BLaER1 treated with 17β-estradiol and CSF1 and Interleukin-3, amounts not matched to agents 10 nM and 100 nM (cell line): Measurements from ENCODE around the gene SCN8A.

Experiments
- H3K27ac ChIP-seq, 11 experiments: shearing (Covaris generic); formaldehyde crosslinking; 2 replicates each; pipeline ENCODE4 v1.8.1; 2022
- H3K27me3 ChIP-seq, 11 experiments: shearing (Covaris generic); formaldehyde crosslinking; 2 replicates each; pipeline ENCODE4 v1.8.1; 2022
- H3K36me3 ChIP-seq, 11 experiments: shearing (Covaris generic); formaldehyde crosslinking; 2 replicates each; pipeline ENCODE4 v1.8.1; 2022
- H3K4me1 ChIP-seq, 10 experiments: shearing (Covaris generic); formaldehyde crosslinking; 2 replicates each; pipeline ENCODE4 v1.8.1; 2022
- H3K4me2 ChIP-seq, 11 experiments: shearing (Covaris generic); formaldehyde crosslinking; 2 replicates each; pipeline ENCODE4 v1.8.1; 2022
- H3K4me3 ChIP-seq, 10 experiments: shearing (Covaris generic); formaldehyde crosslinking; 2 replicates each; pipeline ENCODE4 v1.8.1; 2022
- H3K9ac ChIP-seq, 11 experiments: shearing (Covaris generic); formaldehyde crosslinking; 2 replicates each; pipeline ENCODE4 v1.8.1; 2022
- H3K9me3 ChIP-seq, 11 experiments: shearing (Covaris generic); formaldehyde crosslinking; replicated peaks in 1 of 11; 2 replicates each; pipeline ENCODE4 v1.8.1; 2022
- H4K20me1 ChIP-seq, 11 experiments: shearing (Covaris generic); formaldehyde crosslinking; 2 replicates each; pipeline ENCODE4 v1.8.1; 2022
- Cebpa-rat ChIP-seq, 11 experiments: shearing (Covaris generic); IDR thresholded peaks; 2 replicates each; pipeline ENCODE4 v1.8.1; 2022

SCN8A gene

DNA sequence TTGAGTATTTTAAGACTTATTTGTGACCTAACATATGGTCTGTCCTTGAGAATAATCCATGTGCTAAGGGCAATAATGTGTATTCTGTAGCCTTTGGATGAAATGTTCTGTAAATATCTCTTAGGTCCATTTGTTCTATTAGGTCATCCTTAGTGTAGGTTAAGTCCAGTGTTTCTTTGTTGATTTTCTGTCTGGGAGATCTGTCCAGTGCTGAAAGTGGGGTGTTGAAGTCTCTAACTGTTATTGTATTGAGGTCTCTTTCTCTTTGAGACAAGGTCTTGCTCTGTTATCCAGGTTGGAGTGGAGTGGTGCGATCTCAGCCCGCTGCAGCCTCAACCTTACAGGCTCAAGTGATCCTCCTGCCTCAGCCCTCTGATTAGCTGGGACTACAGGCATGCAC is 149.5 kb downstream of the SCN8A start:
- Histone ChIP-seq H3K9ac (no peak overlapping the region), H4K20me1 (no peaks in the 10 kb centered on the region), H3K36me3 (peaks cover 0 to 3% (median 0%) of the 10 kb centered on the region in 11 experiments; a peak in 1 of 22 replicates), H3K4me3 (no peak overlapping the region), H3K9me3 (peaks cover 27 to 48% (median 33%) of the 10 kb centered on the region in 11 experiments), H3K27ac (no peak overlapping the region), H3K4me2 (no peak overlapping the region), H3K27me3 (no peaks in the 10 kb centered on the region), H3K4me1 (peaks cover 0 to 8% (median 6%) of the 10 kb centered on the region in 10 experiments; a peak in 5 of 20 replicates)
- no peak for TF ChIP-seq Cebpa-rat (IDR thresholded peaks at IDR 0.05)

DNA sequence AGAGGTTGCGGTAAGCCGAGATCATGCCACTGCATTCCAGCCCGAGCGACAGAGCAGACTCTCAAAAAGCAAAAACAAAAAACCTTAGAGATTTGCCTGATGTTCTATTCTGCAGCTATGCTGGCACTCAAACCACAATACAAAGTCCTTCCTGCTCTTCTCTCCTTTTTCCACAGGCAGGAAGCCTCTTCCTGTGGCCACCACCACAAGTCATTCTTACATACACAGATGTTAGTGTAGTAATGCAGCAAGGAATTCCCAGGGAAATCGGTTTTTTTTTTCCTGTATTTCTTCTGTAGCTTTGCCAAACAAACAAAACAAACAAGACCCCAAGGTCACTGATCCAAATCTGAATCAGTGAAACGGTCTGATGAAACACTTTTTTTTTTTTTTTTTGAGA is 153.2 kb downstream of the SCN8A start:
- H4K20me1 ChIP-seq, result no peaks in the 10 kb centered on the region
- peaks cover 26 to 41% (median 32%) of the 10 kb centered on the region in 11 experiments for H3K9me3 ChIP-seq
- peak overlapping the region in 6 of 11 experiments; percentile 1 to 51 (median 20); a peak in 8 of 22 replicates for H3K4me2 ChIP-seq
- no peak for TF ChIP-seq Cebpa-rat (IDR thresholded peaks at IDR 0.05)
- H3K4me1 ChIP-seq, result peaks cover 0 to 8% (median 6%) of the 10 kb centered on the region in 10 experiments; a peak in 5 of 20 replicates
- no peaks in the 10 kb centered on the region for H3K27me3 ChIP-seq
- no peak overlapping the region for H3K27ac ChIP-seq
- H3K9ac ChIP-seq, result no peak overlapping the region
- H3K36me3 ChIP-seq, result peaks cover 0 to 3% (median 0%) of the 10 kb centered on the region in 11 experiments; a peak in 1 of 22 replicates
- H3K4me3 ChIP-seq, result no peak overlapping the region

DNA sequence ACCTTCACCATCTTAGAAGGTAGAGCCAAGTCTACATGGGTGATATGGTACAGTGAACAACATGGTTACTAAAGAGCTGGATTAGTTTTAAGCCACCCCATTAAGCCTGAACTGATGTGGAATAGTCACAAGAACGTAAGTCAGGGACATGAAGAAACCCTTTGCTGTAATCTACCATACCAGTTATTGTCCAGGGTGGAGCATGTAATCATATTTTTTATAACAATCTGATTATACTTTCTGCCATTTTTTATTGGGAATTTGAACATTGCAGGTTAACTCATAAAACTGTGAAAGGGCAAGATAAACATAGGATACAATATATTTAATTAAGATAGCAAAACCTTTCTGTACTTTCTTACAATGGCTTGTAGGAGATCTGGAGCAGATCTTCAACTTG is 153.9 kb downstream of the SCN8A start:
- Histone ChIP-seq H3K4me1 (peaks cover 0 to 8% (median 6%) of the 10 kb centered on the region in 10 experiments; a peak in 5 of 20 replicates), H3K9ac (no peak overlapping the region), H3K27me3 (no peaks in the 10 kb centered on the region), H4K20me1 (no peaks in the 10 kb centered on the region), H3K9me3 (peaks cover 20 to 33% (median 25%) of the 10 kb centered on the region in 11 experiments), H3K4me3 (no peak overlapping the region), H3K36me3 (peaks cover 0 to 3% (median 0%) of the 10 kb centered on the region in 11 experiments; a peak in 1 of 22 replicates), H3K27ac (no peak overlapping the region), H3K4me2 (no peak overlapping the region)
- no peak for TF ChIP-seq Cebpa-rat (IDR thresholded peaks at IDR 0.05)

DNA sequence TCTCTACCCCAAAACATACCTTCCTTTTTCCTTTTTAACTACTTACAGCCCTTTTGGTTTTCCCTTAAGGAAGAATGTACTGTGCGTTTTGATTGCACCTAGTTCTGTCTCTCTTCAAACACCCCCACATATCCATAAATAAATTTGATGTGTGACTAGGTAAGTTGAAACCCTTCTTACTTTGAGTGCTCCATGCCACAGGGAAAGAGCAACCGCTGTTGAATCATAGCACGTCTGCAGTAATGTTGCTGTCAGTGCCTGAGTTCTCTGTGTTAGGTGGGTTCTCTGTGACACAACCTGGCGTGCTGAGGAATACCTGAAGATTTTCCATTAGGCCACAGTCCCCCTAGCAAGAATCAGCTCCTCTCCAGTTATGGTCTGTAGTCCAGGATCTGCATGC is 155.4 kb downstream of the SCN8A start:
- no peaks in the 10 kb centered on the region for H3K27me3 ChIP-seq
- H4K20me1 ChIP-seq, result no peaks in the 10 kb centered on the region
- H3K4me1 ChIP-seq, result peaks cover 0 to 8% (median 7%) of the 10 kb centered on the region in 10 experiments; a peak in 8 of 20 replicates
- H3K4me3 ChIP-seq, result no peak overlapping the region
- H3K9ac ChIP-seq, result no peak overlapping the region
- H3K4me2 ChIP-seq, result no peak overlapping the region
- no peaks in the 10 kb centered on the region for H3K36me3 ChIP-seq
- TF ChIP-seq Cebpa-rat (IDR thresholded peaks at IDR 0.05), result no peak
- H3K27ac ChIP-seq, result no peak overlapping the region
- H3K9me3 ChIP-seq, result peaks cover 10 to 19% (median 11%) of the 10 kb centered on the region in 11 experiments

DNA sequence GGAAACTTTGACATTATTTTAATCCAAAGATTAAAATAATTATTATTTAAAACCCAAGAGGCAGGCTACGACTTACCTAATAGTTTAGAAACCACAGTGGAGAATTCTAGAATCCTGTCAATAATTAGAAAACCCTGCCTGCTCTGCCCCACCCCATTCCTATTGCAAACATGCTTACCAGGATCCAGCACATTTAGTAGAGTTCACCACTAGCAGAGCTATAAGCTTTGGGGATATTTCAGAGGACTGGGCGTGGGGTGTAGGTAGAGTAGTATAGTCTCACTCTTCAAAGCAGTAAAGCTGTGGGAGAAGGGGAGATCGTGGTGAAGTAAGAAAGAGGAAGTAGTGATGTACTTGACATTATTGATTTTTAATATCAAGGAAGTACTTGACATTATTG is 157.2 kb downstream of the SCN8A start:
- no peaks in the 10 kb centered on the region for H3K27me3 ChIP-seq
- H3K4me3 ChIP-seq, result no peak overlapping the region
- H3K4me2 ChIP-seq, result no peak overlapping the region
- H3K36me3 ChIP-seq, result no peaks in the 10 kb centered on the region
- H3K9ac ChIP-seq, result no peak overlapping the region
- H4K20me1 ChIP-seq, result no peaks in the 10 kb centered on the region
- H3K4me1 ChIP-seq, result peaks cover 0 to 20% (median 7%) of the 10 kb centered on the region in 10 experiments; a peak in 8 of 20 replicates
- TF ChIP-seq Cebpa-rat (IDR thresholded peaks at IDR 0.05), result no peak
- no peak overlapping the region for H3K27ac ChIP-seq
- H3K9me3 ChIP-seq, result peaks cover 0 to 4% (median 0%) of the 10 kb centered on the region in 11 experiments; a peak in 2 of 22 replicates

DNA sequence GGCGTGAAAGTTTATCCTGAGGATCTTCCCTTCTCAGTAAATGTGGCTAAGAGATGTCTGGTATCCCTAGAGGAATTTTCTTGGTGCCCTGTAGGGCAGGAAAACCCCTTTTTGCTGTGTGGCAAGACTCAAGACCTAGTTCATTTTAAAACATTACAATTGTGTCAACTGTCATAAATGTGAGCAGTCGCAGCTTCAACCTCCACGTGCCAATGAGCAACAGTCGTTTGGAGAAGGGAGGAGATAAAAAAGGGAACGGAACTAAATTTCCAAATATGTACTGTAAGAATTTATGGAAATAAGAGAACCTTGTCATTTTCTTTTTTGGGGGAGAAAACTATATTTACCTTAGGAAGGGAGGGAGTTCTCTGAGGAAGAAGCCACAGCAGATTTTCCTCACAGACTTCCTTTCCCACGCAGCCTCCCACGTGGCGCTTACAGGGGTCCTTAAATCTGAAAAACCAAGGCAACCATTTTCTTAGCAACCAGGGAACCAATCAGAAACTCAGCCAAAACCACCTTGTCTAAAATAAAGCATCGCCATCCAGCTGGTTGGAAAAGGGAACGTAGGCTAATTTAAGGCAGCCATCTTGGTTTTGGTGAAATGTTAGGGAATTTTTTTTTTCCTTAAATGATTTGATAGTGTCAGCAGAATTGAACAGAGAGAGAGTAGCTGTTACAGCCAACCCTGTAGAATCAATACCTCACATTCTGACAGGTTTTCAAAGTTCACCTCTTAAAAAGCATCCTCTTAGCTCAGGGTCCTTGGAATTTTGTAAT is 158.4 kb downstream of the SCN8A start:
- H3K4me2 ChIP-seq, result no peak overlapping the region
- H3K4me3 ChIP-seq, result no peak overlapping the region
- no peak for TF ChIP-seq Cebpa-rat (IDR thresholded peaks at IDR 0.05)
- no peaks in the 10 kb centered on the region for H4K20me1 ChIP-seq
- no peak overlapping the region for H3K9ac ChIP-seq
- no peak overlapping the region for H3K27ac ChIP-seq
- peaks cover 0 to 21% (median under 1%) of the 10 kb centered on the region in 10 experiments; a peak in 6 of 20 replicates for H3K4me1 ChIP-seq
- no peaks in the 10 kb centered on the region for H3K36me3 ChIP-seq
- H3K9me3 ChIP-seq, result no peaks in the 10 kb centered on the region
- H3K27me3 ChIP-seq, result no peaks in the 10 kb centered on the region

DNA sequence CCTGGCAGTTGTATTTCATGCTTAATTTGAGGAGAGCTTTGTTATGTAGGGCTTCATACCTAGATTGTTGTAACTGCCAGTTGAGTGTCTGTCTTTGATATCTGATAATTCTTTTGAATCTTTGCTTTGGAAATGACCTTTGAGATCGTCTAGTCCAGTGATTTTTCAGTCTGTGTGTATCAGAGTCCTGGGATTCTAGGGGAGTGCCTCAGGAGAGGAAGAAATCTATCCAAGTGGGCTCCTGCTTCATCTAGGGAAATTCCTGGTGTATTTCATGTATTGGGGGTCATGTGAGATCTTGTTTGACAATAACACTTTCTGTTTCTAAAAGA is 158.9 kb downstream of the SCN8A start:
- no peak overlapping the region for H3K9ac ChIP-seq
- H3K36me3 ChIP-seq, result no peaks in the 10 kb centered on the region
- no peaks in the 10 kb centered on the region for H3K9me3 ChIP-seq
- TF ChIP-seq Cebpa-rat (IDR thresholded peaks at IDR 0.05), result no peak
- H3K4me2 ChIP-seq, result no peak overlapping the region
- H3K27me3 ChIP-seq, result no peaks in the 10 kb centered on the region
- no peak overlapping the region for H3K27ac ChIP-seq
- no peaks in the 10 kb centered on the region for H4K20me1 ChIP-seq
- H3K4me1 ChIP-seq, result peaks cover 0 to 21% (median 0%) of the 10 kb centered on the region in 10 experiments; a peak in 3 of 20 replicates
- H3K4me3 ChIP-seq, result no peak overlapping the region

DNA sequence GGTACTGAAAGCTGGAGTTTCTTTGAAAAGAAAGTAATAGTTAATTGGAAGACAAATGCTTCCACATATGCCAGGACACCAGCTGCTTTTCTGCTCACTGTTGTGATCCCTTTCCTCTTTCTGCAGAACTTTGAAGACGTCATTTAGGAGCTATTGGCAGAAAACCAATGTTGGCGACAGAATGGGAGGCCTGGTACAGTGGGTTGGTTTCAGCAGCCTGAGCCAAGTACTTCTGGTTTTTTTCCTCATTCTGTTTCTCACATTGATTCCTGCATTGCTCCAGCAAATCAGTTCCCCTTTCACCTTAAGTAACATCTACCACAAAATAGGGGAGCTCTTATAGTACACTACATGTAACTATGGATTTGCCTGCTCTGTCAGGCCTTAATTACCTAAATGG is 160.6 kb downstream of the SCN8A start:
- H3K36me3 ChIP-seq, result no peaks in the 10 kb centered on the region
- H3K4me3 ChIP-seq, result no peak overlapping the region
- peak overlapping the region in 2 of 11 experiments; percentile 40 to 68; a peak in 4 of 22 replicates for H3K4me2 ChIP-seq
- H3K27ac ChIP-seq, result no peak overlapping the region; a peak in 1 of 22 replicates
- no peaks in the 10 kb centered on the region for H3K9me3 ChIP-seq
- H3K27me3 ChIP-seq, result no peaks in the 10 kb centered on the region
- H3K4me1 ChIP-seq, result peaks cover 0 to 21% (median 0%) of the 10 kb centered on the region in 10 experiments; a peak in 3 of 20 replicates
- H3K9ac ChIP-seq, result no peak overlapping the region
- no peaks in the 10 kb centered on the region for H4K20me1 ChIP-seq
- TF ChIP-seq Cebpa-rat (IDR thresholded peaks at IDR 0.05), result no peak

DNA sequence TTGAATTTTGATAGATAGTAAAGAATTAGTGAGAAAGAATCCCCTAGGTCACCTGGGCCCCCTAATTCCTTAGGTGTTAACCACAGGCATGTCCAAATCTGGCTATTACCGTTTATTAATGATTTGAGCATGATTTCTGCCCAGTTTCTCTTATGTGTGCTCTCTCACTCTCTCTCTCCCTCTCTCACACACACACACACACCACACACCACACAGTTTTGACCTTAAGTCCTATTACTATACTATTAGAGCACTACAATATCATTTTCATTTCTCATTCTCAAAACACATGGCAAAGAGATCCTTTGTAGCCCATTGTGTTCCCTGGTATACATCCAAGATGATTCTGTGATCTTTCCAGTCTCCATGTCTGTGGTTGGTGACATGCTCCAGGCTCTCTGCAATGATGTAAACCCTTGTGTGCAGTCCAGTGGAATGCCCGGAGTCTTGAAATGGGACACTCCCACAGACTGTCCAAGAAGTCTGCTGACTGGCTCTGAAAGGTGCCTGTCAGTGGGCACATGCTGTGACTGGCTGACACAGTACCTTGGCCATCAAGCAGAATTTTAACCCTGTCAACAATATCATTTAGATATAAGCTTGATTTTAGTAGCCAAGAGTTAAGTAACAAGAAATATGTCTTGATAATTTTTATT is 161.3 kb downstream of the SCN8A start:
- 0 out of 22 replicates have a peak overlapping the region, but pooled peaks of 1 of the 11 experiments have one; percentile 68 for H3K4me2 ChIP-seq
- peaks cover 0 to 21% (median 0%) of the 10 kb centered on the region in 10 experiments; a peak in 3 of 20 replicates for H3K4me1 ChIP-seq
- no peak overlapping the region for H3K4me3 ChIP-seq
- no peaks in the 10 kb centered on the region for H3K36me3 ChIP-seq
- H3K27ac ChIP-seq, result no peak overlapping the region; a peak in 1 of 22 replicates
- no peak overlapping the region for H3K9ac ChIP-seq
- H3K27me3 ChIP-seq, result no peaks in the 10 kb centered on the region
- no peaks in the 10 kb centered on the region for H4K20me1 ChIP-seq
- TF ChIP-seq Cebpa-rat (IDR thresholded peaks at IDR 0.05), result no peak
- H3K9me3 ChIP-seq, result no peaks in the 10 kb centered on the region
